HG02623 (cell line): Measurements from ENCODE around the gene C20orf144.
"Not testable (repeated sequence)": the region's sequence is repeated elsewhere in the genome, so short reads cannot be mapped to it uniquely, and the experiment has no call there.

Experiments used
- ATAC-seq: cut with Tn5 transposase; IDR thresholded peaks from one replicate; pipeline ENCODE4 v1.9.1; 2021; ENCODE audit warnings: moderate library complexity; ENCODE audit not compliant: unreplicated experiment

C20orf144 gene

DNA sequence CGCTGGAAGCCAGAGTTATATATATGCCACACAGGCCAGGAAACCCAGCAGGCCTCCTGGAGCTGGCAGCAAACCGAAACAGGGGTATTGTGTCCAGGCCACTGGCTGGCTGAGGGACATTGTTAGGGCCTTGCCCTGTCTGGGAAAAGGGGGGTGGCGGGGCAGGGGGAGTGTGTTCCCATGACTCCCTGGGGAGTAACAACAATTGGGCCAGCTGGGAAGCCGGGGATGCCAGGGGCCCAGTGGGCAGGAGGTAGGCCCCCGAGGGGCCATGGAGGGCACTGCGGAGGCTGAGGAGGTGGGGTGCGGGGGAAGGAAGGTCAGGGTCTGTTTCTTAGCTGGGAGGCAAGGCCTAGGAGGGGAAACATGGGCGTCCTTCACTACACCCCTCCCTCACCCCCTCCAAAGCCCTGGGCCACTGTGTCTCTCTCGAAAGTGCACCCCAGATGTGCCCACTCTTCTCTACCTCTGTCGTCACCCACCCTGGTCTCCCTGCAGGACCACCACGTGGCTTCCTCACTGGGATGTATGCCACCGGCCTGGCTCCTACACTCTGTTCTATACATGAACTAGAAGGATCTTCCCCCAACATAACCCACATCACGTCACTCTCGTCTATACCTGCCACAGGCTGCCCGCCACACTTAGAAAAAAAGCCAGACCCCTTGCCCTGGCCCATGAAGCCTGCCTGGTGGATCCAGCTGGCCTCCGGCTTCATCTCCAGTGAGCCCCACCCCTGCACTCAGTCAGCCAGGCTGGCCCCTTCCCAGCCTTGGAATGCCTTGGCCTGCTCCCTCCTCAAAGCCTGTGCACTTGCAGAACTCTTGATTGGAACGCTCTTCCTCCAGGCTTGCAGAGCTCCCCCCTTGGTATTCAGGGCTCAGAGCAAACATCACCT, 31.9 kb downstream of the C20orf144 start:
- ATAC-seq = no peak

GRCh38 chr20:33694639-33695012, 32.5 kb downstream of the C20orf144 start:
- no peak for ATAC-seq

DNA sequence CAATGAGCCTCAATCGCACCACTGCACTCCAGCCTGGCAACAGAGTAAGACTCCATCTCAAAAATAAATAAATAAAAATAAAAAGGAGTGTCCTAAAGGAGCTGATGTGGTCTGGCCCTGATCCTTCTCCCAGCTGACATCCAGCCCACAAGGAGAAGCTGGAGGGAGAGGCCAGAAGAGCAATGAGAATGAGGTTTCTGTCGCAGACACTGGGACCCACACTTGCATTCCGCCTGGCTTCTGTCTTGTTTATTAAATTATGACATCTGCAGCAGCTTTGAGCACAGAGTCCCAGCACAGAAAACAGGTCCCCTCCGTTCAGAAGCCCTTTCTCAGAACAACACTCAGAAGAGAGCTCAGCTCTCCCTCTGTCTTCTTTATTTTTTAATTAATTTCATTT, 34.3 kb downstream of the C20orf144 start:
- ATAC-seq = no peak

DNA sequence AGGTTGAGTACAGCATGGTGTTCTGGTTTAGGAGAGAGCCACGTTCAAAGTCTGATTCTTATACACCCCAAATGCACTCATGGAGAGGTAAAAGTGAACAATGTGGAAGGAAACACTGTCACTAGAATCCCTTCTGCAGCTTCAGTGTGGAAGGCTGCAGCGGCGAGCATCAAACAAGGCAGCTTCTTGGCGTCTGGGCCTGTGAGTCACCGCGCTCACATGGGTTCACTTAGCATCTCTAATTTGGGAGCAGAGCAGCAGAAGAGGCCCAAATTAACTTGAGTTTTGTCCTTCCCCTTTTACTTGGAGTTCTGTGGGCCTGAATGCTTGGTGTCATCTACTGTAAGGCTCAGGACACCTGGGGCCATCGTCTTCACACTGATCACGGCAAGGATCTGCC, 35.0 kb downstream of the C20orf144 start:
- ATAC-seq = no peak

DNA sequence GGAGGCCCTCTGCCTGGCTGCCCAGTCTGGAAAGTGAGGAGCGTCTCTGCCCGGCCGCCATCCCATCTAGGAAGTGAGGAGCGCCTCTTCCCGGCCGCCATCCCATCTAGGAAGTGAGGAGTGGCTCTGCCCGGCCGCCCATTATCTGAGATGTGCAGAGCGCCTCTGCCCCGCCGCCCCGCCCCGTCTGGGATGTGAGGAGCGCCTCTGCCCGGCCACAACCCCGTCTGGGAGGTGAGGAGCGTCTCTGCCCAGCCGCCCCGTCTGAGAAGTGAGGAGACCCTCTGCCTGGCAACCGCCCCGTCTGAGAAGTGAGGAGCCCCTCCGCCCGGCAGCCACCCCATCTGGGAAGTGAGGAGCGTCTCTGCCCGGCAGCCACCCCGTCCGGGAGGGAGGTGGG, 36.8 kb downstream of the C20orf144 start:
- not testable (repeated sequence) for ATAC-seq

DNA sequence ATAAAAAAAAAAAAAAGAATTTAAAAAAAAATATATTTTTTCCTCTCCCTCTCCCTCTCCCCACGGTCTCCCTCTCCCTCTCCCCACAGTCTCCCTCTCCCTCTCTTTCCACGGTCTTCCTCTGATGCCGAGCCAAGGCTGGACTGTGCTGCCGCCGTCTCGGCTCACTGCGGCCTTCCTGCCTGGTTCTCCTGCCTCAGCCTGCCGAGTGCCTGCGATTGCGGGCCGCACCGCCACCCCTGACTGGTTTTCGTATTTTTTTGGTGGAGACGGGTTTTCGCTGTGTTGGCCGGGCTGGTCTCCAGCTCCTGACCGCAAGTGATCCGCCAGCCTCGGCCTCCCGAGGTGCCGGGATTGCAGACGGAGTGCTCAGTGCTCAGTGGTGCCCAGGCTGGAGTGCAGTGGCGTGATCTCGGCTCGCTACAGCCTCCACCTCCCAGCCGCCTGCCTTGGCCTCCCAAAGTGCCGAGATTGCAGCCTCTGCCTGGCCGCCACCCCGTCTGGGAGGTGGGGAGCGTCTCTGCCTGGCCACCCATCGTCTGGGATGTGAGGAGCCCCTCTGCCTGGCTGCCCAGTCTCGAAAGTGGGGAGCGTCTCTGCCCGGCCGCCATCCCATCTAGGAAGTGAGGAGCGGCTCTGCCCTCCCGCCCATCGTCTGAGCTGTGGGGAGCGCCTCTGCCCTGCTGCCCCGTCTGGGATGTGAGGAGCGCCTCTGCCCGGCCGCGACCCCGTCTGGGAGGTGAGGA, 38.7 kb downstream of the C20orf144 start:
- ATAC-seq = not testable (repeated sequence)

DNA sequence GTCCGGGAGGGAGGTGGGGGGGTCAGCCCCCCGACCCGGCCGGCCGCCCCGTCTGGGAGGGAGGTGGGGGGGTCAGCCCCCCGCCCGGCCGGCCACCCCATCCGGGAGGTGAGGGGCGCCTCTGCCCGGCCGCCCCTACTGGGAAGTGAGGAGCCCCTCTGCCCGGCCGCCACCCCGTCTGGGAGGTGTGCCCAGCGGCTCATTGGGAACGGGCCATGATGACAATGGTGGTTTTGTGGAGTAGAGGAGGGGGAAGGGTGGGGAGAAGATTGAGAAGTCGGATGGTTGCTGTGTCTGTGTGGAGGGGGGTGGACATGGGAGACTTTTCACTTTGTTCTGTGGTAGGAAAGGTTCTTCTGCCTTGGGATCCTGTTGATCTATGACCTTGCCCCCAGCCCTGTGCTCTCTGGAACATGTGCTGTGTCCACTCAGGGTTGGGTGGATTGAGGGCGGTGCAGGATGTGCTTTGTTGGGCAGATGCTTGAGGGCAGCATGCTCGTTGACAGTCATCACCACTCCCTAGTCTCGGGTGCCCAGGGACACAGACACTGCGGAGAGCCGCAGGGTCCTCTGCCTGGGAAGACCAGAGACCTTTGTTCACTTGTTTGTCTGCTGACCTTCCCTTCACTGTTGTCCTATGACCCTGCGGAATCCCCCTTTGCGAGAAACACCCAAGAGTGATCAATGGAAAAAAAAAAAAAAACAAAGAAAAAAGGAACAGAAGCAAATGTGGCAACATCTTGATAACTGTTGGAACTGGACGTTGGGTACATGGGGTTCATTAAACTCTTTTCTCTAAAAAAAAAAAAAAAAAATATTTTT, 39.7 kb downstream of the C20orf144 start:
- no peak for ATAC-seq

- no peak for ATAC-seq
These were observed 40.7 kb downstream of the C20orf144 start for GRCh38 chr20:33702861-33703260.

- no peak for ATAC-seq
These were observed 41.5 kb downstream of the C20orf144 start for GRCh38 chr20:33703498-33704137.

GRCh38 chr20:33704197-33704924, 42.2 kb downstream of the C20orf144 start:
- no peak for ATAC-seq

DNA sequence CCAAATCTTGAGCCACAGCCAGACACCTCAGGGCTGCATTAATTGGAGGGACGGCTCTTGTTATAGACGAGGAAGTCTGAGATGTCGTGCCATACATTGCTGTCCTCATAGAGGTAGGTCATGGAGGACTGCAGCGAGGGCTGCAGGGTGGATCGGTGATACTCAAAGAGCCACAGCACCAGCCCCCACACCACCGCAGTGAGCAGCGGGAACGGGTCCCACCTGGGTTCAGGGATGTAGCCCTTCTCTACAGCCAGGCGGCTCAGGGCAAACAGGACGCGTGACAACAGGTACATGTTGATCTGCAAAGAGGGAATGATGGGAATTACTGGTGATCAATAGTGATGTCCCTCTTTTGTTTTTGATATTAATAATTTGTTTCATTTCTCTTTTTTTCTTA, 45.5 kb downstream of the C20orf144 start:
- no peak for ATAC-seq

- ATAC-seq = no peak
These were observed 47.3 kb downstream of the C20orf144 start for GRCh38 chr20:33709398-33709797.

- ATAC-seq = no peak
These were observed 47.9 kb downstream of the C20orf144 start for GRCh38 chr20:33709905-33710541.

- ATAC-seq = no peak
These were observed 48.7 kb downstream of the C20orf144 start for GRCh38 chr20:33710681-33711445.

DNA sequence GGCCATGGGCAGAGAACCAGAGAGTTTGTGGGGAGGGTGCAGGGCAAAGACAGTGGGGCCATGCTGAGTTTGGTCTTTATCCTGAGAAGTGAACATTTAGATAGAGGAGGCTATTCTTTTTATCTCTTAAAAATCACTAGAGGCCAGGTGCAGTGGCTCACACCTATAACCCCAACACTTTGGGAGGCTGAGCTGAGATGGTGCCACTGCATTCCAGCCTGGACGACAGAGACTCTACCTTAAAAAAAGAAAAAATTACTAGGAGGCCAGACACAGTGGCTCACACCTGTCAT, 49.3 kb downstream of the C20orf144 start:
- ATAC-seq = no peak
